Activated CD4-positive, alpha-beta T cell treated with anti-CD3 and anti-CD28 coated beads, Interleukin-2, amount 10 ng/mL, durations not matched to agents 24 days and 14 days (primary cell): Measurements from ENCODE around the gene CD2. TPM values are rescaled to one million over a fixed set of nuclear protein-coding genes. Genes with fewer than 3 reads are reported as not detected.
"Not testable (repeated sequence)": the region's sequence is repeated elsewhere in the genome, so short reads cannot be mapped to it uniquely, and the experiment has no call there.

ENCODE experiments used
- DNase-seq: peaks from one replicate; pipeline ENCODE4 v3.0.0; 2022
- H3K27ac Mint-ChIP-seq: one replicate; pipeline ENCODE4 v1.8.0; 2022; ENCODE audit warnings: mild to moderate bottlenecking, mixed read lengths
- H3K27me3 Mint-ChIP-seq: one replicate; pipeline ENCODE4 v1.8.0; 2022; ENCODE audit warnings: mixed read lengths
- H3K36me3 Mint-ChIP-seq: one replicate; pipeline ENCODE4 v1.8.0; 2022; ENCODE audit warnings: low read depth, mild to moderate bottlenecking, mixed read lengths
- H3K4me1 Mint-ChIP-seq: one replicate; pipeline ENCODE4 v1.8.0; 2021; ENCODE audit warnings: mixed read lengths
- H3K4me3 Mint-ChIP-seq: one replicate; pipeline ENCODE4 v1.8.0; 2022; ENCODE audit warnings: mild to moderate bottlenecking, moderate library complexity, mixed read lengths
- H3K9me3 Mint-ChIP-seq: one replicate; pipeline ENCODE4 v1.8.0; 2021; ENCODE audit warnings: mixed read lengths
- intact Hi-C: fragments of 100-400 bp; cut with micrococcal nuclease; formaldehyde crosslinking; loops from one replicate; pipeline ENCODE4 v1.15.1; 2023
- total RNA-seq: library from RNA; stranded (reverse); gene quantifications from 2 replicates; pipeline ENCODE4 v1.2.3, GENCODE V29; 2022

The CD2 gene
- total RNA-seq, 1 donor from 2014 or later = 501 TPM

DNA sequence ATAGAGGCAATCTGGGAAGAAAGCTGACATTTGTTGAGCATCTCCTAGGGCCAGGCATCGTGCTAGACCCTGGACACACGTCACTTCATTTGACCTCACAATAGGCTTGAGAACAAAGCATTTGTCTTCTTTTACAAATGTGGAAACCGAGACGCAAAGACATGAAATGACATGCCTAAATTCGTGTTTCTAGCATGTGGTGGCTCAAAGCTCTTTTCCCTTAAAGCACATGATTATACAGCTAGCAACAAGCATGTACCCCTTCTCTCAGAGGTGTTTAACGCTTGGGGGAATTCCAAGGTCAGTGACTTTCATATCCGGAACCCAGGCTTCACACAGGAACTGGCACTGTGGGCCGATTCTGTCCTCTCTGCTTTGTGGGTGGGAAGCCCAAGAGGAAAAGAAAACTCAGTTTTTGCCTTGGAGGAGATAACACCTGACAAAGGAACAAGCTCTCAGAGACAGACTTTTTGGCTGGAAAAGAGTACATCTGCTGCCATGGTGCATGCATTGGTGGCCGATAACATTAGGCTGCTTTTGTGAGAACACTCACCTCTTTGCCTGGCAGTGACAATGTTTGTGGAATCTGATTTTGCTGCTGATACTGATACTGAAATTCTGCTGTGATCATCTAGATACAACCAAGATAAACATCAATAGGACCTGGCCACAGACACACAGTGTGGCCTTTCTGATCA is 15.4 kb upstream of the CD2 start:
- Mint-ChIP-seq H3K27ac (peak overlapping the region; percentile 100), H3K36me3 (peaks cover 25% of the 10 kb centered on the region), H3K4me3 (peak overlapping the region; percentile 76), H3K27me3 (no peaks in the 10 kb centered on the region), H3K9me3 (peaks cover 17% of the 10 kb centered on the region), H3K4me1 (peaks cover 62% of the 10 kb centered on the region)
- intact Hi-C loops = loop anchor here (1.0 to 10.0 kb wide), 8 partner anchors 15 to 926 kb away; partner anchors contain the start of genes CD2 and TTF2
- DNase-seq = peak; percentile 93

DNA sequence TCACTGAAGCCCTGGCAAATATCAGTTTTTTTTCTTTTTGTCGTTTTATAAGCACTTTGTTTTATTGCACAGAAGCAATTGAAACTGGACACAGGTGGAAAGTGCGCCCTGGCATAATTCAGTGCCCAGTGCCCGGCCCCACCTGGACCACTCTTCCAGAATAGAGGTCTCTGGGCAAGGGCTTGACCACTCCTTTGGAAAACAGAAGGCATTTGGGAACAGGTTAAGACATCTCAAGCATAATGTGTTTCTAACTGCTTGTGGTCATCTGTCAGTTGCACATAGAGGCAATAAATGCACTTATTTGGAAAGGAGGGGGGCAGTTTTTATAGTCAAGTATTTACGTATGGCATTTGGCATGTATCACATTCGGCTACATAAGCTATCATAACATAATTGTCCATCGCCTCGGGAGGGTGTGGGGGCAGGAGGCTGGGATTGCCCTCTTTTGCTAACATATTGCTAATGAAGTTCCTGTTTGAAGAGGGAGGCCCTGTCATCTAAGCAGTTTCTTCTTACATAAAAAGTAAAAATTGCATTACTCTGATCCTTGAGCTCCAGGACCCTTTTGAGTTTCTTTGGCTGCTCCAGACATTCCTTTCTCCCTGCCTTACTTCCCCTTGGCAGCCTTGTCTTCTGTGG is 14.7 kb upstream of the CD2 start:
- Mint-ChIP-seq H3K4me3 (peak overlapping the region; percentile 76), H3K27ac (peak overlapping the region; percentile 100), H3K4me1 (peaks cover 60% of the 10 kb centered on the region), H3K36me3 (peaks cover 30% of the 10 kb centered on the region), H3K9me3 (peaks cover 23% of the 10 kb centered on the region), H3K27me3 (no peaks in the 10 kb centered on the region)
- intact Hi-C loops = loop anchor here (5.0 to 10.0 kb wide), 2 partner anchors 182 to 925 kb away; no protein-coding TSS in a partner anchor
- DNase-seq = no peak

DNA sequence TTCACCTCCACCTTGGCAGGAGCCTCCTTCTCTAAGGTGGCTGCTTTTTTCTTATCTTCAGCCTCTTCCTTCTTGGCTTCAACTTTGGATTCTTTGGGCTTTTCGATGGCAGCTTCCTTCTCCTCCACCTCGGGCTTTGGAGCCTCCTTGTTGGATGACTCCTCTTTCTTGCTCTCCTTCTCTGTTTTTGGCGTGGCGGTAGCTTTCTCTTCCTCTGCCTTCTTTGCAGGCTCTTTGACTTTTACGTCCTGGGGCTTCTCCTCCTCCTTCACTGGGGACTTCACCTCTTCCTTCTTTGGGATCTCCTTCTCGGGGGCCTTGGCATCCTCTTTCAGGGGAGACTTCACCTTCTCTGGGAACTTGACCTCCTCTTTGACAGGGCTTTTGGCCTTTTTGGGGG is 13.9 kb upstream of the CD2 start:
- H3K4me3 Mint-ChIP-seq = peak overlapping the region; percentile 76
- no peak for DNase-seq
- peaks cover 37% of the 10 kb centered on the region for H3K36me3 Mint-ChIP-seq
- H3K9me3 Mint-ChIP-seq = peaks cover 29% of the 10 kb centered on the region
- intact Hi-C loops = no loop called here
- peaks cover 58% of the 10 kb centered on the region for H3K4me1 Mint-ChIP-seq
- no peaks in the 10 kb centered on the region for H3K27me3 Mint-ChIP-seq
- H3K27ac Mint-ChIP-seq = peak overlapping the region; percentile 100

DNA sequence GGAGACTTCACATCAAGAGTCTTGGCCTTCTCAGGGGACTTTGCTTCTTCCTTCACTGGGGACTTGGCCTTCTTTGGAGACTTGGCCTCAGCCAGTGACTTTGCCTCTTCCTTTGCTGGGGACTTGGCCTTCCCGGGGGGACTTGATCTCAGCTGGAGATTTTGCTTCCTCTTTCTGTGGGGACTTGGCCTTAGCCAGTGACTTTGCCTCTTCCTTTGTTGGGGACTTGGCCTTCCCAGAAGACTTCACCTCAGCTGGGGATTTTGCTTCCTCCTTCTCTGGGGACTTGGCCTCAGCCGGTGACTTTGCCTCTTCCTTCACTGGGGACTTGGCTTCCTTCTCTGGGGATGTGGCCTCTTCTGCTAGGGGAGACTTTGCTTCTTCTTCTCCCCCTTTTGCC is 13.5 kb upstream of the CD2 start:
- peak overlapping the region; percentile 76 for H3K4me3 Mint-ChIP-seq
- H3K27ac Mint-ChIP-seq = peak overlapping the region; percentile 100
- peaks cover 41% of the 10 kb centered on the region for H3K36me3 Mint-ChIP-seq
- no peaks in the 10 kb centered on the region for H3K27me3 Mint-ChIP-seq
- no peak for DNase-seq
- H3K9me3 Mint-ChIP-seq = peaks cover 34% of the 10 kb centered on the region
- intact Hi-C loops = no loop called here
- H3K4me1 Mint-ChIP-seq = peaks cover 54% of the 10 kb centered on the region

DNA sequence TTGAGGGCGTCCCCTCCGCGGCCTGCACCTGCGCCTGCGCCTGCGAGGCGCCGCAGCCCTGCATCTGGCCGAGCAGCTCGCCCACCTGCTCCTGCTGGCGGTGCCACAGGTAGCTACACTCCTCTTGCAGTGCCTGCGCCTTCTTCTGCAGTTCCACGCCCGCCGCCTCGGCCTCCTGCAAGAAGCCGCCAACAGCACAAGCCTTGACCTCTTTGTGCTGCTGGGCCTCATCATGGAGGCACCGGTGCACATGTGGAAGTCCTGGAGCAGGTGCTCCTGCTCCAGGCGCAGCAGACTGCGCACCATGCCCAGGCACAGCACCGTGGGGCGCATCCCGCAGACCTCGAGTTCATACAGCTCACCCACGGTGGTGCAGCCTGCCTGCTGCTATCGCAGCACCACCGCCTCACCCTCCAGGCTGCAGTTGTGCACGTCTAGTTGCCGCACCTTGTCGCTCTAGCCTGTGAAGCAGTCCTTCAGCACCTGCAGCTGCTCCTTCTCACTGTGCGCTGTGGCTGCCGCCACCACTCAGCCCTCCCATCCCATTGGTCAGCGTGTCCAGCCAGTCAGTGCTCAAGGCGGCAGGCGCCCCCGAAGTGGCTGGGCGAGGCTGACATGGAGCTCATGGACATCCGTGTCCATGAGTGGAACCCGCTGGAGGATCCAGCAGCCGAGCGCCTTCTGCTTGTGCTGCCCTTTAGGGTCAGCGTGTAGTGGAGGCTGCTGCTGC is 12.2 kb upstream of the CD2 start:
- Mint-ChIP-seq H3K36me3 (peaks cover 49% of the 10 kb centered on the region), H3K9me3 (peaks cover 42% of the 10 kb centered on the region)

DNA sequence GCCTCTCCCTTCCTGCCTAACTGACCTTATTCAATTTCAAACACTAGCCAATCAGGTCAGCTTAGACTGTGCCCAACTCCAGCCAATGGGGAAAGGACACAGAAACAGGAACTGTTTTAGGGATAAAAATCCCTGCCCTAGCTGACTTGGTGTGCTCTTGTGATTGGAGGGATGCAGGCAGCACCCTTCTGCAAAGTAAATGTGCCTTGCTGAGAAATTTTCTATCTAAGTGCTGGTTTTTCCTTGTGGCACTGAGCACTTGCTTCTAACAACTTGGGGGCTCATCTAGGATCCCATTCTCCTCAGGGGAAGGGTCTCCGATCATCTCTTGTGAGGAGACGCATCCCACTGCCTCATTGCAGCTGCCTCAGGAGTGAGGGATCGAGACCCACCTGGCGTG is 10.7 kb upstream of the CD2 start:
- H3K4me1 Mint-ChIP-seq = peaks cover 29% of the 10 kb centered on the region
- no peak overlapping the region for H3K27ac Mint-ChIP-seq
- intact Hi-C loops = no loop called here
- peaks cover 63% of the 10 kb centered on the region for H3K36me3 Mint-ChIP-seq
- peaks cover 43% of the 10 kb centered on the region for H3K9me3 Mint-ChIP-seq
- no peak overlapping the region for H3K4me3 Mint-ChIP-seq
- H3K27me3 Mint-ChIP-seq = no peaks in the 10 kb centered on the region
- no peak for DNase-seq

More for the DNA sequence above, 12.2 kb upstream of the CD2 start:
- Mint-ChIP-seq H3K4me1 (peaks cover 45% of the 10 kb centered on the region), H3K27me3 (no peaks in the 10 kb centered on the region), H3K4me3 (no peak overlapping the region), H3K27ac (peak overlapping the region; percentile 13)
- intact Hi-C loops = no loop called here
- no peak for DNase-seq

DNA sequence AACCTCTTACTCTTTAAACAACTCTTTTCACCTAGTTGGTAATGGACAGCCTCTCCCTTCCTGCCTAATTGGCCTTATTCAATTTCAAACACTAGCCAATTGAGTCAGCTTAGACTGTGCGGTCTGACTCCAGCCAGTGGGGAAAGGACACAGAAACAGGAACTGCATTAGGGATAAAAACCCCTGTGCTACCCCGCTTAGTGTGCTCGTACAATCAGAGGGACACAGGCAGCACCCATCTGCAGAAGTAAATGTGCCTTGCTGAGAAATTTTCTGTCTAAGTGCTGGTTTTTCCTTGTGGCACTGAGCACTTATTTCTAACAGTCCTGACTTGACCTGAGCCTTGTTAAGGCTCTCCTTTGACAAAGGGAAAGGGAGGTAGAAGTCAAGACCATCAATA is 6.0 kb upstream of the CD2 start:
- Mint-ChIP-seq H3K4me3 (no peak overlapping the region), H3K9me3 (peaks cover 39% of the 10 kb centered on the region), H3K36me3 (peaks cover 58% of the 10 kb centered on the region), H3K27ac (no peak overlapping the region), H3K4me1 (peaks cover 15% of the 10 kb centered on the region), H3K27me3 (no peaks in the 10 kb centered on the region)
- DNase-seq = no peak
- intact Hi-C loops = no loop called here

DNA sequence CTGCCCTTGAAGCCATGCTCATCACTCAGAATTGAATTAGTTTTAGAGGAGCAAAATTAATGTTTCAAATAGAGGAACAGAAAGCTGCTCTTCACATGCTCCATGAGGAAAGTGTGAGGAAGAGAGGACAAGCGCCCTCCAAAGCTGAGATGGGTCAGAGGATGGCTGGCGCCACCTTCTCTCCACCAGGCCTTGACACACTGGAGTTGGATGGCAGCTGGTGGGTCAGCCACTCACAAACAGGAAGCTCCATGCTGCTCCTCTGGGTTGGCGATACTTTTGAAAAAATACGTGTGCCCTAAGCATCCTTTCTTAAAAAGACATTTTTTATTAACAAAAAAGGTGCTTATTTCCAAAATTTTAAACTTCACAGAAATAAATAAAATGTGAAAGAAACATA is 3.1 kb upstream of the CD2 start:
- peaks cover 18% of the 10 kb centered on the region for H3K9me3 Mint-ChIP-seq
- no peaks in the 10 kb centered on the region for H3K27me3 Mint-ChIP-seq
- intact Hi-C loops = loop anchor here (5.0 kb wide), 1 partner anchor 374 kb away; no protein-coding TSS in a partner anchor
- peak overlapping the region; percentile 78 for H3K4me3 Mint-ChIP-seq
- peaks cover 24% of the 10 kb centered on the region for H3K4me1 Mint-ChIP-seq
- H3K36me3 Mint-ChIP-seq = peaks cover 54% of the 10 kb centered on the region
- DNase-seq = peak; percentile 71
- peak overlapping the region; percentile 88 for H3K27ac Mint-ChIP-seq

DNA sequence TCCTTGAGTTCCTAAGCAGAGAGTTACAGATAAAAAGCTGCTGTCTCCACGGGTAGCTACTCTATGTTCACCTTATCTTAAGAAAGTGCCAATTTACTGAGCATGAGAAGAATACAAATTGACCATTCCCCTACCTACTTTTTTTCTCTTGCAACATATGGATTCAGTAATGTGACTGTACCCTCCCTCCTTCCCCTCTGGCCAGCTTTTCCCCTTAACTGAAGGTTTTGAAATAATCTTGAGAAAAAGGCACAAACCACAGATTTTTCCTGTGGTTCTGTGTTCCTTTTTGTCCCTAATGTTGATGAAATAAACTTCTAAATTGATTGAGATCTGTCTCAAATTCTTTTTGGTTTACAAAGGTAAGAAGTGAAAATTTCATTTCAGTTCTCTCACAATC is 2.6 kb upstream of the CD2 start:
- Mint-ChIP-seq H3K27me3 (no peaks in the 10 kb centered on the region), H3K9me3 (peaks cover 13% of the 10 kb centered on the region), H3K36me3 (peaks cover 54% of the 10 kb centered on the region), H3K27ac (peak overlapping the region; percentile 88), H3K4me3 (peak overlapping the region; percentile 78), H3K4me1 (peaks cover 24% of the 10 kb centered on the region)
- DNase-seq = peak; percentile 56
- intact Hi-C loops = loop anchor here (5.0 kb wide), 1 partner anchor 374 kb away; no protein-coding TSS in a partner anchor

DNA sequence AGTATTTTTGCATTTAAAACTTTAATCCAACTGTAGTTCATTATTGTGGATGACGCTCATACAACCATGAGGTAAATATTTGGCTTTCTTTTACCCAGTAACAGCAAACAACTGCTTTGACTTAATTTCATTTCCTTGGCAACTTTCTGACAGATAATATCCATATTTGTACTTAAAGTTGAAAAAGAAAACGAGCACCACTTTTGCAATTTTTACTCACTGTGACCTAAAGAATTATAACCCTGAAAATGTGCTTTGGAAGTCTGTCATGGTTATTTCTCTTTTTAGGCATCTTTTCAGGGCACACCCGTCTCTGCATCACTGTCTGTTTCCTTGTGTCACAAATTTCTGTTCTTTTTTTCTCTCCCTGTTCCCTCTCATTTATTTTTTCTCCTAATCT is 918 bp upstream of the CD2 start:
- intact Hi-C loops = loop anchor here (5.0 kb wide), 1 partner anchor 376 kb away; no protein-coding TSS in a partner anchor
- DNase-seq = no peak
- H3K9me3 Mint-ChIP-seq = peaks cover 12% of the 10 kb centered on the region
- H3K4me1 Mint-ChIP-seq = peaks cover 24% of the 10 kb centered on the region
- peak overlapping the region; percentile 97 for H3K27ac Mint-ChIP-seq
- H3K4me3 Mint-ChIP-seq = peak overlapping the region; percentile 98
- H3K27me3 Mint-ChIP-seq = no peaks in the 10 kb centered on the region
- H3K36me3 Mint-ChIP-seq = peaks cover 56% of the 10 kb centered on the region

DNA sequence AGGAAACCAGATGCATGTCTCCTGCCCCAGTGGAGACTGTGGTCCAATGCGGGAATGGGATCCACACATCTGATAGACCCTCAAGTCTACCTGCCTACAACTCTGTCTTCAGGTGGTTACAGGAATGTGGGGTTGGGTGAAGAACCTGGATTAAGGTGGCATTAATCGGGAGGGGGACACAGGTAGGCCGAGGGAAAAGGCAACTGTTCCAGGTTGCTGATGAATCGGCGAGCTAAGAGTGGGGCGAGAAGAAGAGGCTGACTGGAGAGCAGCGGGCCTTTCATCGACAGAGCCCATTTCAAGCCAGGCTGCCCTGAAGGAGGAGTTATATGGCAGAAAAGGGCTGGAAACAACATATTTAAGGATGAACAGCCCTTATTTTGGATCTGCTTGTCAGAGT is 836 bp downstream of the CD2 start:
- Mint-ChIP-seq H3K4me1 (peaks cover 27% of the 10 kb centered on the region), H3K36me3 (peaks cover 60% of the 10 kb centered on the region), H3K4me3 (peak overlapping the region; percentile 98), H3K27me3 (no peaks in the 10 kb centered on the region), H3K9me3 (peaks cover 2% of the 10 kb centered on the region), H3K27ac (peak overlapping the region; percentile 97)
- peak; percentile 78 for DNase-seq
- intact Hi-C loops = loop anchor here (2.0 kb wide), 2 partner anchors 14 to 306 kb away; partner anchors contain the start of gene TTF2

DNA sequence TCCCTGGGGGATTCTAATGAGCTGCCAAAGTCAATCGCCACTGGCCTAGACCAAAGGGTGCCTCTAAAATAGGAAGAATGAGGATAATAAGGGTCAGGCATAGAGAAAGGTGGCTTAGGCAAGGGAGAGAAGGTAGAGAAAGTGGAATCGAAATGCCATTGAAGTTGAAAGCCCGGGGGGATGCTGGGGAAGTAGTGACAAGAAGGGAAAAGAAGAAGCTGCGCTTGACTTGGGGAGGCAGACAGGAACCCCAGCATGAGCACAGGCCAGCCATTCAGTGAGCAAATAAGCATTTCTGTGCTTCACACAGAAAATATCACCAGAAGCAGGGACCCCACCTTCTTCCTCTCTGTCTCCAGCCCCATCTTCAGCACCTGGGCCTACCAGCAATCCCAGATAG is 1.5 kb downstream of the CD2 start:
- Mint-ChIP-seq H3K27ac (peak overlapping the region; percentile 97), H3K4me1 (peaks cover 32% of the 10 kb centered on the region), H3K36me3 (peaks cover 63% of the 10 kb centered on the region), H3K4me3 (peak overlapping the region; percentile 98), H3K9me3 (no peaks in the 10 kb centered on the region), H3K27me3 (no peaks in the 10 kb centered on the region)
- DNase-seq = peak; percentile 79
- intact Hi-C loops = loop anchor here (2.0 kb wide), 2 partner anchors 13 to 305 kb away; partner anchors contain the start of gene TTF2

DNA sequence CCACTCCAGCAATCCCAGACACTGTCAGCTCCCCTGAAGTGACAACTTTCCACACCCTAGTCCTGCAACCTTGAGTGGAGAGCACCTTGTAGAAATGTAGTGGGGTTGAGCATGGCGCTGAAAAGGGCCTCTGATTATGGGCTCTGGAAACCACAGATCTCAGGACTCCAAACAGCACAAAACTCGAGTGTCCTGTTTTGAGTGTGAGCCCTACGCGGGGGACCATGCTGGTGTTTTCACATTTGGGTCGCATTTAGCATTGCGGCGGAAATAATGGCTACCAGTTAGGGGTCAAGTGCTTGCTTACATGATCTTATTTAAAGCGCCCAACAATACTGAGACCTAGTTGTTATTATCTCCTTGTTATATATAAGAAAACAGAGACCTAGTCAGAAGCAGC is 1.9 kb downstream of the CD2 start:
- intact Hi-C loops, H3K9me3 Mint-ChIP-seq, H3K27me3 Mint-ChIP-seq: not testable (repeated sequence)
- Mint-ChIP-seq H3K4me1 (peaks cover 30% of the 10 kb centered on the region), H3K27ac (peak overlapping the region; percentile 97), H3K36me3 (peaks cover 67% of the 10 kb centered on the region), H3K4me3 (peak overlapping the region; percentile 98)
- DNase-seq = peak; percentile 82
